CD8-positive, alpha-beta memory T cell (primary cell): ENCODE data around the gene SPATA31C1. TPM values are rescaled to one million over a fixed set of nuclear protein-coding genes. Genes with fewer than 3 reads are reported as not detected.

ENCODE experiments used
- CTCF ChIA-PET: fragments of 350-600 bp; sonication (Branson Sonifier 250); formaldehyde crosslinking; loops from one replicate; lab custom pipeline; 2021; ENCODE audit warnings: antibody characterized with exemption; lab: Charles Lee
- POLR2A ChIA-PET: fragments of 350-600 bp; sonication (Branson Sonifier 250); formaldehyde crosslinking; loops from one replicate; lab custom pipeline; 2021; ENCODE audit warnings: antibody characterized with exemption; lab: Charles Lee
- DNase-seq, 5 donors: peaks; one replicate each; pipeline versions ENCODE4 v3.0.0 to v3.0.0-alpha.2; 2020 to 2022; ENCODE audit warnings: mixed read lengths in 1 of 5
- H3K27ac ChIP-seq: one replicate; pipeline ENCODE4 v1.7.0; 2013; ENCODE audit warnings: low read depth, mild to moderate bottlenecking, low read length, moderate library complexity
- H3K27me3 ChIP-seq: 2 replicates; pipeline ENCODE4 v1.7.0; 2013; ENCODE audit warnings: low read length, mild to moderate bottlenecking; ENCODE audit not compliant: insufficient read depth, poor library complexity, severe bottlenecking
- H3K36me3 ChIP-seq: 2 replicates; pipeline ENCODE4 v1.7.0; 2013; ENCODE audit warnings: mild to moderate bottlenecking, low read length, moderate library complexity; ENCODE audit not compliant: insufficient read depth
- H3K4me1 ChIP-seq: 2 replicates; pipeline ENCODE4 v1.7.0; 2013; ENCODE audit warnings: mild to moderate bottlenecking, low read length, moderate library complexity; ENCODE audit not compliant: insufficient read depth
- H3K4me3 ChIP-seq: 2 replicates; pipeline ENCODE4 v1.7.0; 2013; ENCODE audit warnings: mild to moderate bottlenecking, low read length
- H3K9me3 ChIP-seq: 2 replicates; pipeline ENCODE4 v1.7.0; 2013; ENCODE audit warnings: mild to moderate bottlenecking, low read length
- H3K27ac Mint-ChIP-seq, 8 donors: one replicate each; pipeline ENCODE4 v1.8.0; 2020 to 2021; ENCODE audit warnings: mixed read lengths in 8 of 8, mild to moderate bottlenecking in 6 of 8, inconsistent platforms in 3 of 8, moderate library complexity in 3 of 8
- H3K27me3 Mint-ChIP-seq, 2 donors: one replicate each; pipeline ENCODE4 v1.8.0; 2020 to 2021; ENCODE audit warnings: mixed read lengths in 2 of 2, mild to moderate bottlenecking in 1 of 2, moderate library complexity in 1 of 2
- H3K36me3 Mint-ChIP-seq, 3 donors: one replicate each; pipeline ENCODE4 v1.8.0; 2020 to 2021; ENCODE audit warnings: mixed read lengths in 3 of 3, inconsistent platforms in 1 of 3, mild to moderate bottlenecking in 1 of 3
- H3K4me1 Mint-ChIP-seq, 3 donors: one replicate each; pipeline ENCODE4 v1.8.0; 2020 to 2021; ENCODE audit warnings: mixed read lengths in 3 of 3, inconsistent platforms in 1 of 3, mild to moderate bottlenecking in 1 of 3
- H3K4me3 Mint-ChIP-seq, 7 donors: one replicate each; pipeline ENCODE4 v1.8.0; 2020 to 2021; ENCODE audit warnings: mixed read lengths in 7 of 7, mild to moderate bottlenecking in 6 of 7, moderate library complexity in 4 of 7, inconsistent platforms in 2 of 7
- H3K9me3 Mint-ChIP-seq, 5 donors: one replicate each; pipeline ENCODE4 v1.8.0; 2020 to 2022; ENCODE audit warnings: mixed read lengths in 5 of 5, mild to moderate bottlenecking in 3 of 5, moderate library complexity in 2 of 5, inconsistent platforms in 1 of 5
- polyA plus RNA-seq: library from polyadenylated mRNA; unstranded; fragments of 300-500 nt; fragmentation: Illumina TruSeq; gene quantifications from one replicate; pipeline ENCODE4 v1.2.3, GENCODE V29; 2021
- total RNA-seq, 2 experiments: library from RNA; stranded (reverse); gene quantifications; one replicate each; pipeline ENCODE4 v1.2.3, GENCODE V29; 2021

Gene SPATA31C1
- total and polyA plus RNA-seq, 3 experiments from 2014 or later = not detected

DNA sequence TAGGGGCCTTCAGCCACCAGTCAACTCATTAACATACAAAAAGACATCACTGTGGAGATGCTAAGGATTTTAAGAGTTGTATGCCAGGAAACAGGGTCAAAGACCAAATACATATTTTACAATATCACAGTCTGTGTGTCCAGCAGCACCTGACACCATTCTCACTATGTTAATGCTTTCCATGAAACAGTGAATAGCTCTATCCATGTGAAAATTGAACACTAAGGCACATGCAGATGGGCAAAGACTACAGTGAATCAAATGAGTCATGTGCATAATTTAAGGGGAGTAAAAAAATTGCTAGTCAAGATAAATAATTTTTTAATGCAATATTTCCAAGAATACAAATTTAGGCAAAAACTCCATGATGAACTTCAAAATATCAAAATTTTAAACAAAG lies 42.7 kb upstream of the SPATA31C1 start:
- no peak overlapping the region for H3K4me3 Mint-ChIP-seq
- peaks cover 5 to 13% of the 10 kb centered on the region in 2 donors for H3K27me3 Mint-ChIP-seq
- no peak overlapping the region for H3K27ac Mint-ChIP-seq
- POLR2A ChIA-PET = no interaction called here
- H3K9me3 Mint-ChIP-seq = no peaks in the 10 kb centered on the region
- Histone ChIP-seq H3K27me3 (no peaks in the 10 kb centered on the region), H3K9me3 (no peaks in the 10 kb centered on the region), H3K4me3 (no peak overlapping the region), H3K27ac (no peak overlapping the region), H3K4me1 (no peaks in the 10 kb centered on the region), H3K36me3 (no peaks in the 10 kb centered on the region)
- no peaks in the 10 kb centered on the region for H3K4me1 Mint-ChIP-seq
- no peaks in the 10 kb centered on the region for H3K36me3 Mint-ChIP-seq
- CTCF ChIA-PET = no interaction called here
- no peak for DNase-seq

DNA sequence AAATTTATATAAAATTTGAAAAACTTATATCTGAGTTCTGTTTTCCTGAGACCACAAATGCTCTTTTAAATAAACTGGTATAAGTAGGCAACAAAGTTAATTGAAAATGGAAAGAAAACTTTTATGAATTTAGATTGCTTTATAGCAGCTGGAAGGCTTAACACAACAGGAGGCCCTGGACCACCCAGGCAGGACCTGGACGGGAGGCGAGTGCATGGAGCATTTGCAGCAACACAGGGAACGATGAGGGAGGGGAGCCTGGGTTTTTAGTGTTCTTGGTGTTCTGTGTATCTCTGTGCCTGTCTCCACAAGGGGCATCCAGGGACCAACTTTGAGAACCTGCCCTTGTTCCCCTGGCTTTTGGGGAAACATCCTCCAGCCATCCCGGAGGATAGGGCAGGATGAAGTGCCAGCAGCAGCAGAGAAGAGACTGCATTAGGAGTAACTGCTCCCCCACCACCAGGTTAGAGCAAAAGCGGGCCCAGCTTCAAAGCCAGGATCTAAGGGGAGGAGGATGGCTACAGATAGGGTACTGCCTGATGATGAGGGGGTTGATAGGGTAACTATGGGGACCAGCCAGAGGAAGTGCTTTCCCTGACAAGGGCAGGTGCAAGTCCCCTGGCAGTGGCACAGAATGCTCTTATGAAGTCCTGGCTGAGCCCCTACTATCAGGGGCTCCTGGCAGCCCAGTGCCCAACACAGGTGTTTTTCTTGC lies 41.8 kb upstream of the SPATA31C1 start:
- DNase-seq = no peak
- H3K27ac Mint-ChIP-seq = no peak overlapping the region
- no peaks in the 10 kb centered on the region for H3K4me1 Mint-ChIP-seq
- Histone ChIP-seq H3K27ac (no peak overlapping the region), H3K4me1 (no peaks in the 10 kb centered on the region), H3K4me3 (no peak overlapping the region), H3K9me3 (no peaks in the 10 kb centered on the region), H3K36me3 (no peaks in the 10 kb centered on the region), H3K27me3 (no peaks in the 10 kb centered on the region)
- CTCF ChIA-PET = no interaction called here
- H3K36me3 Mint-ChIP-seq = no peaks in the 10 kb centered on the region
- H3K9me3 Mint-ChIP-seq = no peaks in the 10 kb centered on the region
- peaks cover 5 to 15% of the 10 kb centered on the region in 2 donors for H3K27me3 Mint-ChIP-seq
- POLR2A ChIA-PET = no interaction called here
- no peak overlapping the region for H3K4me3 Mint-ChIP-seq

DNA sequence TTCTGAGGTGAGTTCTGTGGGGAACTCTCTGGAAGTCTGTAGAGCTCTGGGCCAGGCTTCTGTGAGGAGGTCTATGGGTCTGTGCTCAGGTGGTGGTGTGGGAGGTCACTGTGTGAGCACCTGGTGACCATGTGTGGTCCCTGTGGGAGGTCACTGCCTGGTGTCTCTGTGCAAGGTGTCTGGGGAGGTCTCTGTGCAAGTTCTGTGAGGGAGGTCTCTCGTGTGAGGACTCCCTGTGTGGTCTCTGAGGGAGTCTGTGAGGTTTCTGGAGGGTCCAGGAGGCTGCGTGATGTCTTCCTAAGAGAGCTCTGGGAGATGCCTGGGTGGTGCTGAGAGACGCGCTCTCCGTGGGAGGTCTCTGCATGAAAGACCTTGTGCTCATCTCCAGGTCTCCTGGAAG lies 41.1 kb upstream of the SPATA31C1 start:
- Mint-ChIP-seq H3K27me3 (peaks cover 5 to 20% of the 10 kb centered on the region in 2 donors), H3K36me3 (no peaks in the 10 kb centered on the region), H3K27ac (no peak overlapping the region), H3K9me3 (no peaks in the 10 kb centered on the region), H3K4me1 (no peaks in the 10 kb centered on the region), H3K4me3 (no peak overlapping the region)
- CTCF ChIA-PET = no interaction called here
- no peaks in the 10 kb centered on the region for H3K9me3 ChIP-seq
- H3K36me3 ChIP-seq = no peaks in the 10 kb centered on the region
- H3K4me3 ChIP-seq = no peak overlapping the region
- POLR2A ChIA-PET = no interaction called here
- DNase-seq = no peak
- no peak overlapping the region for H3K27ac ChIP-seq
- no peaks in the 10 kb centered on the region for H3K4me1 ChIP-seq
- H3K27me3 ChIP-seq = no peaks in the 10 kb centered on the region

DNA sequence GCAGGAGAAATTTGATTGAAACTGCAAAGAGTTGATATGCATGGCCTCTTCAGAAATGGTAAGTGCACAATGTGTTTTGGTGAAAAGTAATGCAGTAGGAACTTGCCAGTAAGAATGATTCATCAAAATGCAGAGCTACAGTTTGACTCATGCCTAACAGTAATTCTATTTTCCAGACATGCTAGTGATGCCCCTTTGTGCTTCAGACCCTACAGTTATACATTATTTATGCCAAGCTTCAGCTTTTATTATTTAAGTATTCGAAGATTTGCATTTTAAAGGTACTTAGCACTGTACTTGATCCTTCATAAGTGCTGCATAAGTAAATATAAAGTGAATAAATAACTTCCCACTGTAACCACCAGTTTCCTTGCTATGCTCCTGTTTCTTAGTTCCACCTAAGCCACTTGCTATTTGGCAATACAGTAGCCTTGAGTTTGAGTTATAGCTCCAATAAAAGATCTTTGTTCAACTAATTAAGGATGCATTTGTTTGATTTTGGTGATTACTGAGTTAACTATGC lies 38.7 kb upstream of the SPATA31C1 start:
- H3K9me3 ChIP-seq = no peaks in the 10 kb centered on the region
- CTCF ChIA-PET = no interaction called here
- no peaks in the 10 kb centered on the region for H3K36me3 Mint-ChIP-seq
- H3K36me3 ChIP-seq = no peaks in the 10 kb centered on the region
- no peak overlapping the region for H3K4me3 Mint-ChIP-seq
- POLR2A ChIA-PET = no interaction called here
- H3K27ac ChIP-seq = no peak overlapping the region
- H3K27me3 ChIP-seq = no peaks in the 10 kb centered on the region
- H3K9me3 Mint-ChIP-seq = no peaks in the 10 kb centered on the region
- no peaks in the 10 kb centered on the region for H3K4me1 ChIP-seq
- no peak overlapping the region for H3K4me3 ChIP-seq
- H3K27me3 Mint-ChIP-seq = peaks cover 7 to 16% of the 10 kb centered on the region in 2 donors
- no peak overlapping the region for H3K27ac Mint-ChIP-seq
- H3K4me1 Mint-ChIP-seq = no peaks in the 10 kb centered on the region
- DNase-seq = no peak

DNA sequence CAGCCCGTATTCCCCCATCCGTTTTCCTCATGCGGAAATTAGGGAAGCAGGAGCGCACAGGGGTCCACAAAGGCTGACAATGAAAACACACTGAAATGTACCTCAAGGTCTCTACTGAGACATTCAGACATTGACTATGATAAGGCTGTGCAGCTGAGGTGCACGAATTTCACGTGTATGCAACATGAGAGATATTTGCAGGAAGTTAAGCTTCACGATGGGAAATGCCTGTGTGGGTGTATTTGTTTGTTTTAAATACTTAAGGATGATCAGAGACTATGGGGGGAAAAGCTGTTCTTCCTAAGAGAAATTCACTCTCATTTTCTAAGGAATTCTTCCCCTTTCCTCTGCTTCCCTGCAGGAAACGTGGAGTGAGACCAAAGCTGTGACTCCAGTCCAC lies 37.6 kb upstream of the SPATA31C1 start:
- no peaks in the 10 kb centered on the region for H3K36me3 Mint-ChIP-seq
- H3K4me1 Mint-ChIP-seq = no peaks in the 10 kb centered on the region
- H3K4me3 ChIP-seq = no peak overlapping the region
- ChIA-PET POLR2A (no interaction called here), CTCF (no interaction called here)
- no peaks in the 10 kb centered on the region for H3K9me3 Mint-ChIP-seq
- H3K27me3 ChIP-seq = no peaks in the 10 kb centered on the region
- peaks cover 7 to 17% of the 10 kb centered on the region in 2 donors for H3K27me3 Mint-ChIP-seq
- peak overlapping the region in 1 of 7 donors; percentile 56 for H3K4me3 Mint-ChIP-seq
- no peaks in the 10 kb centered on the region for H3K4me1 ChIP-seq
- no peaks in the 10 kb centered on the region for H3K36me3 ChIP-seq
- H3K27ac ChIP-seq = no peak overlapping the region
- no peak for DNase-seq
- H3K9me3 ChIP-seq = no peaks in the 10 kb centered on the region
- H3K27ac Mint-ChIP-seq = no peak overlapping the region

DNA sequence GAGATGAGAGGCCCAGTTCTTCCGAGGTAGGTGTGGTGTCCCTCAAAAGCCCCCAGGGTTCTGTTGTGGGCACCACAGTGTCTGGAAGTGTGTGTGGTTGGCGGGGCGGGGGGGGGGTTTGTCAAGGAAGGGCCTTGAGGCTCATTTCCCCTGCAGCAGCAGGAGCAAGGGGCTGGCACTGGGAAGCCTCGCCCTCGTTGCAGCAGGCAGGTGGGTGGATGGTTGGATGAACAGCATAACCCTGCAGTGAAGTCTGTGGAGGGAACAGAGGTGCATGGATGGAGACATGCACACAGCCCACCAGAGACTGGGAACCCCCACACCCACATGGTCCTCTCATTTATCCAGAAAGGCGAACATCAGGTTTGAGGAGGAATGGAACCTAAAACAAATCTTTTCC lies 37.1 kb upstream of the SPATA31C1 start:
- ChIA-PET CTCF (no interaction called here), POLR2A (no interaction called here)
- no peak overlapping the region for H3K27ac ChIP-seq
- H3K27me3 Mint-ChIP-seq = peaks cover 7 to 23% of the 10 kb centered on the region in 2 donors
- no peak for DNase-seq
- no peak overlapping the region for H3K4me3 Mint-ChIP-seq
- H3K9me3 Mint-ChIP-seq = no peaks in the 10 kb centered on the region
- no peaks in the 10 kb centered on the region for H3K4me1 Mint-ChIP-seq
- no peak overlapping the region for H3K4me3 ChIP-seq
- H3K9me3 ChIP-seq = no peaks in the 10 kb centered on the region
- no peaks in the 10 kb centered on the region for H3K4me1 ChIP-seq
- H3K36me3 ChIP-seq = no peaks in the 10 kb centered on the region
- H3K27me3 ChIP-seq = no peaks in the 10 kb centered on the region
- H3K27ac Mint-ChIP-seq = no peak overlapping the region
- no peaks in the 10 kb centered on the region for H3K36me3 Mint-ChIP-seq

DNA sequence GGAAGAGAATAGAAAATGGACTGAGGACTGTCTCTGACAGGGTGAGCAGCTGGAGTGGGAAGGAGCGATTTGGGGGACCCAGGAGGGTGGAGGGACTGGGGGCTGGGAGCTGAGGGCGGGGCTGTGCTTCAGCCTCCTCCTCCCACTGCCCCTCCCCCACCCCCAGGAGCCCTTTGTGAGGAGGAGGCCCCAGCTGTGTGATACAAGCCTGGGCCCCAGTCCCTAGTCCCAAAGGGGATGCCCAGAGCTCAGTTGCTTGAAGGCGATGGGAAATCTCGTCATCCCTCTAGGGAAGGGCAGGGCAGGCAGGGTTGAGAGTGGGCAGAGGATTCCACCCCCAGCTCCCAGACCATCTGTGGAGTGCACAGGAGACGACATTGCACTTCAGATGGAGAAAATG lies 35.1 kb upstream of the SPATA31C1 start, which contains the start of gene SPATA31E1:
SPATA31E1 (plus strand) TSS at position 251 of the 400 bp plus-strand sequence; CDS start at position 266, 15 bp downstream.
- ChIA-PET CTCF (no interaction called here), POLR2A (no interaction called here)
- Histone ChIP-seq H3K4me3 (no peak within 1 kb of the TSS), H3K4me1 (no peaks in the 10 kb centered on the region), H3K27ac (no peak within 1 kb of the TSS), H3K36me3 (no peaks in the 10 kb centered on the region), H3K27me3 (no peaks in the 10 kb centered on the region), H3K9me3 (no peaks in the 10 kb centered on the region)
- H3K27ac Mint-ChIP-seq = peak within 1 kb of the TSS in 1 of 8 donors; percentile 19
- H3K4me3 Mint-ChIP-seq = no peak within 1 kb of the TSS
- H3K36me3 Mint-ChIP-seq = no peaks in the 10 kb centered on the region
- peaks cover 1 to 19% of the 10 kb centered on the region in 2 donors for H3K27me3 Mint-ChIP-seq
- no peaks in the 10 kb centered on the region for H3K4me1 Mint-ChIP-seq
- no peak for DNase-seq
- no peaks in the 10 kb centered on the region for H3K9me3 Mint-ChIP-seq

DNA sequence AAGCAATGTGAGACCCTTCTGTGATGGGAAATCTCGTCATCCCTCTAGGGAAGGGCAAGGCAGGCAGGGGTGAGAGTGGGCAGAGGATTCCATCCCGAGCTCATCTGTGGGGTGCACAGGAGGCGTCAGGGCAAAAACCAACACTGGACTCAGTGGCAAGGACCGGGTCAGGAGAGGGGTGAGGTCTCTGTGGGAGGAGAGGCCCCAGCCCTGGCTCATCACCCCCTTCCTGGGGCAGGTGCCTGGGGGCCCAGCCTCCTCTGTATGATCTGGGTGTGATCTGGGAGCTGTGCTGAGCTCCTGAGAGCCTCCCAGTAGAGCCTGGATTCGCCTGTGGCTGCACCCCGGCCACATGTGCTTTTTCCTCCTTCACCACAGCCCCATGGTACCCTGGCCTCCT lies 34.5 kb upstream of the SPATA31C1 start:
- H3K4me1 ChIP-seq = no peaks in the 10 kb centered on the region
- no peak overlapping the region for H3K4me3 Mint-ChIP-seq
- H3K36me3 Mint-ChIP-seq = no peaks in the 10 kb centered on the region
- H3K4me1 Mint-ChIP-seq = no peaks in the 10 kb centered on the region
- H3K9me3 ChIP-seq = no peaks in the 10 kb centered on the region
- DNase-seq = no peak
- no peak overlapping the region for H3K4me3 ChIP-seq
- H3K27ac Mint-ChIP-seq = no peak overlapping the region
- ChIA-PET POLR2A (no interaction called here), CTCF (no interaction called here)
- H3K27me3 Mint-ChIP-seq = peaks cover 1 to 19% of the 10 kb centered on the region in 2 donors
- no peaks in the 10 kb centered on the region for H3K9me3 Mint-ChIP-seq
- H3K27me3 ChIP-seq = no peaks in the 10 kb centered on the region
- no peak overlapping the region for H3K27ac ChIP-seq
- no peaks in the 10 kb centered on the region for H3K36me3 ChIP-seq
